GM21447 (cell line): Measurements from ENCODE around the gene ARMH4.

ENCODE experiments used
- ATAC-seq: cut with Tn5 transposase; IDR thresholded peaks from one replicate; pipeline ENCODE4 v1.9.1; 2021; ENCODE audit not compliant: unreplicated experiment

The ARMH4 gene

DNA sequence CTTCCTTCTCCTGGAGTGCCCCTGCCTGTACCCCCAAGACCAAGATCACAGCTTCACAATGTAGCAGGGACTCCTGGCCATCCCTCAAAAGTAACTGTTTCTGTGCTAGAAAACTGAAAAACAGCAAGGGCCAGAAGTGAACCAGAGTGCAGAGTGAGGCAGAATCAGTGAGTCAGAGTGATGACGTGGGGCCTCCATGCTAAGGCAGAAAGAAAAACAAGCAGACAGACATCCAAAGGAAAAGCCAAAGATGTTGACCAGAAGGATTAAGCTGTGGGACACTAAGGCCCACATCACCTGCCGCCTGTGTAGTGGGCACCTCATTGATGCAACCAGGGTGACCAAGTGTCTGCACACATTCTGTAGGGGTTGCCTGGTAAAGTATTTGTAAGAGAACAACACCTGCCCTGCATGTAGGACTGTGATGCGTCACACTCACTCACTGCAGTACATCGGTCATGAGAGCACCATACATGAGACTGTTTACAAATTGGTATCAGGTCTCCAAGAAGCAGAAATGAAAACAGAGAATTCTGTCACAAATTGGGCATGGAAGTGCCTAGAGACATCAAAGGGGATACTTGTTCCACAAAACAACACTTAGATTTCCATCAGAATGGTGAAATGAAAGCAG lies 51.2 kb downstream of the ARMH4 start:
- no peak for ATAC-seq

DNA sequence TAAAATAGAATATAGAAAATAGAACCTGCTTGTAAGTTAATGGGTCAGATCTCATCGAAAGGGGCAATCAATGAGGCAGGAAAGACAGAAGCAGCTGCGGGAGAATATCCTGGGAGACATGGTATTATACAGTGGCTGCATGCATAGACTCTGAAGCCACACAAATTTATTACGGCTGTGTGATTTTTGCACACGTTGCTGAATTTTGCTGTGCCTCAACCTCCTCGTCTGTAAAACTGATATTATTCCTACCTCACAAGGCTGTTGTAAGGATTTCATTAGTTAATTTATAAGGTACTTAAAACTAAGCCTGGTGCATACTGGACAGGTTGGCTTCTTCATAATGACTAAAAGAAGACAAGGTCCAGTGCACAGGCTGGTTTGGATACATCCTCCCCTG lies 52.3 kb downstream of the ARMH4 start:
- ATAC-seq: no peak

- ATAC-seq: no peak
Observed at GRCh38 chr14:58098507-58098906, 53.5 kb downstream of the ARMH4 start.

DNA sequence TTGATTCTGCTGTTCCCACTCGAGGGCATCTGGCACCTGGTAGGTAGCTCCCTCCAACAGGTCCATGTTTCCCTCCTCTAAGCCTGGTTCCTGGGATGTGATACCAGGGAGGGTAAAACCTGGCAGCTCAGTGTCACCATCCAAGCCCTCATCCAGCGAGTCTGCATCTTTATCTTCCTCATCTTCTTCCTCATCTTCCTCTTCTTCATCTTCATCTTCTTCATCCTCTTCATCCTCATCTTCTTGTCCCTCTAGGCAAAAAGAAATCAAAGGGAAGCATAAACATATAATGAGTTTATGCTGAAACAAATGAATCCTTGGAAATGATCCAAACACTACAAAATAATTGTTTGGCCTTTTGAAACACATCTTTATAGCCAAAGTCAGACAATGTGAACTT lies 55.3 kb downstream of the ARMH4 start:
- no peak for ATAC-seq

GRCh38 chr14:58091883-58092630 lies 60.0 kb downstream of the ARMH4 start:
- ATAC-seq: no peak

DNA sequence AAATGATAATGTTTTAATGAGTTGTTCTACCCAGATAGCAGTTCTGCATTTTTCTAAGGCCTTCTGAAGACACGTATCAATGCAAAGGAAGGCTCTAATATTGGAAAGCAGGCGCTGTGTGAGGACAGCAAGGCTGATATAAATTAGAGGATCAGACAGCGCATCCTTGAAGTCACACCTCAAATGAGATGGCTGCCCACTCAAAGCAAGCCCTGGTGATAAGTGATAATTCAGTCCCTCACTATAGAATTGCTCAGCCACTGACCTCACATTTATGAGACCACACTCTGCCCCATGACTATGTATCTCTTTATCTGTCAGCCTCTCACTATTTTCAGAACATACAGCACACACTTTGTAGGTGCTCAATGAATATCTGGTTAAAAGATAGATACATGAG lies 62.4 kb downstream of the ARMH4 start:
- ATAC-seq: no peak

DNA sequence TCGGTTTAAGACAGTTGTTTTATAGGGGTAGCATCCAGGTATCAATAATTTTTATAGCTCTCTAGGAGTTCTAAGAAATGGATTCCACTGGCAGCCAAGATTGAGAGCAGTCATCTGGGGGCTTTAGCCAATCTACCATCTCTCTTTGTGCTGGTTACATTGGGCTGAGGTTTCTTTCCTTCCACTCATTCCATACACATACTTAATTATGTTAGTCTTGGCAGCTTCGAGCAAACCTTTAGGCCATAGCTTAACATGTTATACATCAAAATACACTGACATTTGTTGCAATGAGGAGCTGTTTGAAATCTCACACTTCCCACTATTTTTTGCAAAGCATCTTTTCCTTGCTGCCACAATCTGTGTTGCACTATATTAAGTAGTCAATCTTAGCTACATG lies 63.1 kb downstream of the ARMH4 start:
- no peak for ATAC-seq

- no peak for ATAC-seq
Observed at GRCh38 chr14:58085877-58086276, 66.1 kb downstream of the ARMH4 start.

- no peak for ATAC-seq
Observed at GRCh38 chr14:58082491-58083098, 69.4 kb downstream of the ARMH4 start.

DNA sequence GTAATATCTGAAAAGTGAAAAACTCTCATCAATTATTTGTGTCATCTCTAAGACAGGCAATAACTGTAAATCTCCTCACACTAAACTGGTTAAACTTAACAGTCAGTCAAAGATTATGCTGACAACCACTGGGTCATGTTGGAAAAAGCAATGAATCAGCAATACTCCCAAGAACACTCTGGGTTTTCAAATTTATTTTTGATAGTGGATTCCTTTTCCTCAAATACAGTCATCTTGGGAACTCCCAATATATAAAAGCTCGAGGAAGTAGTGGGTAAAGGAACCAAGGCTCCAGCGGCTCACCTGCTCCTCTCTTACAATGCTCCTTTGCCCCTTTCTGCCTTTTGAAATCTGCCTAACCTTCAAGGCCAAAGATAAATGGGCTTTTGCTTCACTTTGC lies 70.0 kb downstream of the ARMH4 start:
- ATAC-seq: no peak

DNA sequence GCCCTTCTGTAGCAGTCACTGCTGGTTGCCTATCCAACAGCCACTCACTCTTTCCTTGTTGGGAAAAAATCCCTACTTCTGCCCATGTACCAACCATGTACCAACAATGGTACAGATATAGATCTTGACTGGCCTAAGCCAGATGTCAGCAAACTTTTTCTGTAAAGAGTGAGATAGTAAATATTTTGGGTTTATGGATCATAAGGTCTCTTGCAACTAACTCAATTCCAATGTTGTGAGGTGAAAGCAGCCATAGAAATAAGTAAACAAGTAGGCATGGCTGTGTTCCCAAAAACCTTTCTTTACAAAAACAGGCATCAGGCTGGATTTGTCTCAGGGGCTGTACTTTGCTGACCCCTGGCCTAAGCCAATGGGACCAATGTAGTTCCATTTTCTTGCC lies 73.5 kb downstream of the ARMH4 start:
- ATAC-seq: no peak

GRCh38 chr14:58078068-58078467 lies 73.9 kb downstream of the ARMH4 start:
- no peak for ATAC-seq

DNA sequence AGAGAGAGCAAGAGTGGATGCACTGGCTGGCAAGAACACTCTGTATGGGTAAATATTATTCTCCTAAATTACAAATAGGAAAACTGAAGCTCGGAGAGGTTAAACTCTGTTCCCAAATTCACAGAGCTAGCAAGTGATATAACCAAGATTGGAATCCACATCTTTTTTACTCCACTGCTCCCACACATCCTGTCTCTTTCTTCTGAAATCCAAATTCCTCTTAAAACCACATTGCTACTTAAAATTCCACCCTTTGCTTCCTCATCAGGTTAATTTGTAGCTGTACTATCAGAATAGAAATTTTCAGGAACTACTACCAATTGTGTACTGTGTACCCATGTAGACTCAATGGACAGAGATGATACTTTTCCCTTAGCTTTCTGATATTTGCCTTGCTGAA lies 74.4 kb downstream of the ARMH4 start:
- ATAC-seq: no peak

DNA sequence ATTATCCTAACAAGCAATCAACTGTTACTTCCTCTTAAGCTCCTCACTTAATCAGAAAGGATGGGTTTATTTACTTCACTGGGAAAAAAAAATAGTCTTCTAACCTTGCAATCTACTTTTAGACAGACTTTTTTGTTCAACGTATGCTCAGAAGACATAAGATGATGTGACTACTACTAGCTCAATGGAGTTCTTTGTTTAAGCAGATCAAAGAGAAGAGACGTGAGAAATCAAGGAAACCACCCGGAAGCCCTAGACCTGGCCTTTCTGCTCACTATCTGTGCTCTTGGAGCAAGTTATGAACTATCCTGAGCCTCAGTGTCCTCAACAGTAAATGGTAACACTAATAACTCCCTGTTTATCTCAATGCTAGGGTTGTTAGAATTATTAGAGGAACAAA lies 78.5 kb downstream of the ARMH4 start:
- ATAC-seq: no peak

- ATAC-seq: peak; percentile 81
Observed at GRCh38 chr14:58072288-58073071, 79.5 kb downstream of the ARMH4 start.

DNA sequence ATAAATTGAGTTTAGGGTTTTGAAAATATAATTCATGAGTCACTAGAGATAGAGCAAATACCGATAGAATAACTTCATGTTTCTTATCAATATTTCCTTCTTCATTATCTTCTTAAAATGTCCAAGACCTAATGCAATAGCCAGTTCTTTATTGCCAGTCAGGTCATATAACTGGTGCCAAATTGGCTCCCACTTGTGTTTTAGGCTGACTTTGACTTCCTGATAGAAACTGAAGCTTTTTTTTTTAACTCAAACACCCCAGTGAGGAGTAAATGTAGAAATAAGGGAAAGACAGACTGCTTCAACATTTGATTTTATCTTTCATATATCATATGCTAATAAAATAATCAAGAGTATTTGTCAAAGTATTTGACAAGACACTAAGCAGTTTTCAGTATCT lies 80.7 kb downstream of the ARMH4 start:
- no peak for ATAC-seq

DNA sequence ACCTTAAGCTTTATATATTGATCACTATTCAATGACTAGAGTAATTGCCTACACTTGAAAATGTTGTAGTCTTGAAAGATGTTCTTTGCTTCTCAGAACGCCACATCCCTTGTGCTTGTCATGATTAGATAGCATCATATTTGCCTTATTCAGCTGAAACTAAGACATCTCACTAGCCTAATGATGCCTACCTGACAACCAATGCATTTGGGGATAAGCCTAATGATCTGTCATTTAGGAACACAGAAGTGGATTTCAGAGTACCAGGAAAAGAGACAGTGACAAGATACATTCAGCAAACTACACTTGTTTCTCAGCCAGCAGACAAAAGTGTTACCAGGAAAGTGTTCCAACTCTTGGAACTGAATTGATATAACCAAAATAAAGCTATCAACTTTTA lies 83.7 kb downstream of the ARMH4 start:
- no peak for ATAC-seq

GRCh38 chr14:58066115-58066514 lies 85.9 kb downstream of the ARMH4 start:
- ATAC-seq: no peak

GRCh38 chr14:58061581-58061980 lies 90.4 kb downstream of the ARMH4 start:
- no peak for ATAC-seq

GRCh38 chr14:58060898-58061297 lies 91.1 kb downstream of the ARMH4 start:
- ATAC-seq: no peak

- no peak for ATAC-seq
Observed at GRCh38 chr14:58060077-58060476, 91.9 kb downstream of the ARMH4 start.

- ATAC-seq: no peak
Observed at GRCh38 chr14:58059126-58059525, 92.9 kb downstream of the ARMH4 start.
